Parathyroid adenoma (tissue), 2 donors: ENCODE results near the gene UBXN6.

Experiments
- H2AFZ ChIP-seq: fragments of 300-600 bp; sonication (generic); one replicate; pipeline ENCODE4 v1.7.0; 2017; ENCODE audit warnings: antibody characterized with exemption, mild to moderate bottlenecking
- H3K27ac ChIP-seq: fragments of 300-600 bp; sonication (generic); one replicate; pipeline ENCODE4 v1.7.0; 2017
- H3K27me3 ChIP-seq: fragments of 300-600 bp; sonication (generic); one replicate; pipeline ENCODE4 v1.7.0; 2017; ENCODE audit warnings: low read length; ENCODE audit not compliant: control insufficient read depth, insufficient read depth
- H3K36me3 ChIP-seq: fragments of 300-600 bp; sonication (generic); one replicate; pipeline ENCODE4 v1.7.0; 2017; ENCODE audit warnings: low read length; ENCODE audit not compliant: control insufficient read depth, insufficient read depth
- H3K4me1 ChIP-seq: fragments of 300-600 bp; sonication (generic); one replicate; pipeline ENCODE4 v1.7.0; 2017; ENCODE audit warnings: control low read depth
- H3K4me2 ChIP-seq: fragments of 300-600 bp; sonication (generic); one replicate; pipeline ENCODE4 v1.7.0; 2017; ENCODE audit warnings: low read length
- H3K4me3 ChIP-seq: fragments of 300-600 bp; sonication (generic); one replicate; pipeline ENCODE4 v1.7.0; 2017; ENCODE audit warnings: low read depth, low read length
- H3K79me2 ChIP-seq: fragments of 300-600 bp; sonication (generic); one replicate; pipeline ENCODE4 v1.7.0; 2017; ENCODE audit warnings: control low read depth
- H3K9ac ChIP-seq: fragments of 300-600 bp; sonication (generic); one replicate; pipeline ENCODE4 v1.7.0; 2017; ENCODE audit warnings: mild to moderate bottlenecking
- H3K9me3 ChIP-seq: fragments of 300-600 bp; sonication (generic); one replicate; pipeline ENCODE4 v1.7.0; 2017; ENCODE audit warnings: low read length; ENCODE audit not compliant: control insufficient read depth
- TF ChIP-seq, protein P1 (sequence below): fragments of 300-600 bp; sonication (generic); IDR thresholded peaks from one replicate; pipeline ENCODE4 v1.7.0; 2017; ENCODE audit warnings: antibody characterized with exemption, mild to moderate bottlenecking
- donor health status: primary hyperparathyroidism.

The UBXN6 gene

DNA sequence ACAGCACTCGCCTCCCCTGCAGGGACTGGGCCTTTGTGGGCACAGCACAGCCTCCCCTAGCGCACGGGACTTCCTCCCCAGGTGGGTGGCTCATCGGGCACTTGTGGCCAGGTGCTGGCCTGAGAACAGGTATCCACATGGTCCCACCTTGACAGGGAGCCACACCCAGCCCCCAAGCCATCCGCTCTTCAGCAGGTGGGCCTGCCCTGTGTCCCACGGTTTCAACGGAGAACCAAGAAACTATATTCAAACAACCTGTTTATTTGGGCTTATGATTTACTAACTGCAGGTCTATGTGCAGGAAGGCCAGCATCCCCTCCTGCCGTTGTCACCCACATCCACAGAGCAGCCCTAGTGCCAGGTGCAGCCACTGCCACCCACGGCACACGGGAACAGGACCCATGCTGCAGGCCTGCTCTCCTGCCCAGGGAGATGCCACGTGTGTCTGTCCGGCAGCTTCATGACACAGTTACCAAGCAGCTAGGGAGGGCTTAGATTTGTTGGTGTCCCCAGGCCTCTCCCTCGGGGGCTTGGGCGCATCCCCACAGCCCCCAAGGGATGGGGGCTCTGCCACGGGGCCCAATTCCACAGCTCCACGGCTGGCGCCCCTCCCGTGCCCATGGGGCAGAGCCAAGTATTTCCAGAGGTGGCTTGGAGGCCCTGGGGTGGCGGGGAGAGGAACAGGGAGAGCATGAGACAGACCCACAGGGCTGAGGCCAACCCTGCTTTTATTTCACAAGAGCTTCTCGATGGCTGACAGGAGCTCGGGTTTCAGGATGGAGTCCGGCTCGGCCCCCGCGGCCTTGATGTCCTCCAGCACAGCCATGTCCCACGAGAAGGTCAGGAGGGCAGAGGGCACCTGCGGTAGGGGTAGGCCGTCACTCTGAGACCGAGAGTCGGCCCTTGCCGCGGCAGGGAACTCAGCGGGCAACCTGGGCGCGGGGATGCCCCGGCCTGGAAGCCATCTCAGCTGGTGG, 12.5 kb downstream of the UBXN6 start:
- Histone ChIP-seq H3K36me3 (no peaks in the 10 kb centered on the region), H2AFZ (no peak overlapping the region), H3K9ac (no peak overlapping the region), H3K4me1 (no peaks in the 10 kb centered on the region), H3K9me3 (no peaks in the 10 kb centered on the region), H3K27ac (no peak overlapping the region), H3K27me3 (no peaks in the 10 kb centered on the region), H3K79me2 (no peaks in the 10 kb centered on the region), H3K4me3 (no peak overlapping the region), H3K4me2 (no peak overlapping the region)
- TF ChIP-seq, protein P1, sequence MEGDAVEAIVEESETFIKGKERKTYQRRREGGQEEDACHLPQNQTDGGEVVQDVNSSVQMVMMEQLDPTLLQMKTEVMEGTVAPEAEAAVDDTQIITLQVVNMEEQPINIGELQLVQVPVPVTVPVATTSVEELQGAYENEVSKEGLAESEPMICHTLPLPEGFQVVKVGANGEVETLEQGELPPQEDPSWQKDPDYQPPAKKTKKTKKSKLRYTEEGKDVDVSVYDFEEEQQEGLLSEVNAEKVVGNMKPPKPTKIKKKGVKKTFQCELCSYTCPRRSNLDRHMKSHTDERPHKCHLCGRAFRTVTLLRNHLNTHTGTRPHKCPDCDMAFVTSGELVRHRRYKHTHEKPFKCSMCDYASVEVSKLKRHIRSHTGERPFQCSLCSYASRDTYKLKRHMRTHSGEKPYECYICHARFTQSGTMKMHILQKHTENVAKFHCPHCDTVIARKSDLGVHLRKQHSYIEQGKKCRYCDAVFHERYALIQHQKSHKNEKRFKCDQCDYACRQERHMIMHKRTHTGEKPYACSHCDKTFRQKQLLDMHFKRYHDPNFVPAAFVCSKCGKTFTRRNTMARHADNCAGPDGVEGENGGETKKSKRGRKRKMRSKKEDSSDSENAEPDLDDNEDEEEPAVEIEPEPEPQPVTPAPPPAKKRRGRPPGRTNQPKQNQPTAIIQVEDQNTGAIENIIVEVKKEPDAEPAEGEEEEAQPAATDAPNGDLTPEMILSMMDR = no peak

DNA sequence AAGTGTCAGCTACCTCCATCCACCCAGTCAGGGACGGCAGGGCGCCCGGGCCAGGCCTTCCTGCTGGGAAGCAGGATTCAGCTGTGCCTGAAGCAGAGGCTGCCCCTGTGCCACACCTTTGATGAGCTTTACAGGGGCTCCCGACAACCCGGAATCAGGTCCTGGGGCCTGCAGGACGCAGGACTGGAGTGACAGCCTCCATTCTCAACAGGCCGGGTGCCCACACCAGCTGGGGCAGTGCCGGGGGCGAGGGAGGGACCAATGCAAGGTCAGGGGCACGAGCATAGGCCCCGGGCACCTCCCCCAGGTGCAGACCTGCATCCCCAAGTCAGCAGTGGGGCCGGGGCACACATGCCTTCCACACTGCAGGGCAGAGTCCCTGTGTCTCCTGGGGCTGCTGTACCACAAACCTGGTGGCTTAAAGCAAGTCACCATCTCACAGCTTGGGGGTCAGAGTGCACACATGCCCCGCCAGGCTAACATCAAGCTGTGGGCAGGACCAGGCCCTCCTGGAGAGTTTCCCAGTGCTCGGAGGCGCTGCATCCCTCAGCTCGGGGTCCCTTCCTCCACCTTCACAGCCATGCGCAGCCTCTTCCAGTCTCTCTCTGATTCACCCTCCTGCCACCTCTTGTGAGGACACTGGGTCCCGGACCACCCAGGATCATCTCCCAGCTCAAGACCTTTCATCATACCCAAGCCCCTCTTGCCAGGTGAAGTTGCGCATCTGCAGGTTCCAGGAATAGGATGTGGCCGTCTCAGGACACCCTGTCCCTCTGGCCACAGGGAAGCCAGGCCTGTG, 13.4 kb downstream of the UBXN6 start:
- Histone ChIP-seq H3K36me3 (no peaks in the 10 kb centered on the region), H3K4me2 (no peak overlapping the region)
- TF ChIP-seq, protein P1 = no peak

DNA sequence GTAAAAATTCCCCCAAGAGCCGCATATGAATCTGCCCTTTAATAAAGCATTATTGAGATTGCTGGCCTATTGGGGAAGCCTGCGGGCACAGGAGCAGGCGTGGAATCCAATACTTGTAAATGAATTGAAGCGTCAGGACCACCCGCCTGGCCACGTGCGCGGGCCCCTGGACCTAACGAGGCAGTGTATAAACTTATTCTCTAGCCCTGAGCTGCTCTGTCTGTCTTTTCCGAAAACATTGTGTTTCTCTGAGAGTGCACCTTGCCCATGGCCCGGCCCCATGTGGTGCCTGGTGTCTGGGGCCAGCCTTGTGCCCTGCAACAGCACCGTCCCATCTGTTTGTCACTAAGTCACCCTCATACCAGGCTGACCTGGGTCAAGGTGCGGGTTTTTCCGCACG, 14.4 kb downstream of the UBXN6 start:
- Histone ChIP-seq H2AFZ (no peak overlapping the region), H3K4me1 (no peaks in the 10 kb centered on the region), H3K9me3 (no peaks in the 10 kb centered on the region), H3K9ac (no peak overlapping the region), H3K79me2 (no peaks in the 10 kb centered on the region), H3K4me3 (no peak overlapping the region), H3K27ac (no peak overlapping the region), H3K36me3 (no peaks in the 10 kb centered on the region), H3K4me2 (no peak overlapping the region), H3K27me3 (no peaks in the 10 kb centered on the region)
- TF ChIP-seq, protein P1 = no peak

More for the DNA sequence above, 13.4 kb downstream of the UBXN6 start:
- no peaks in the 10 kb centered on the region for H3K79me2 ChIP-seq
- no peaks in the 10 kb centered on the region for H3K4me1 ChIP-seq
- H3K27ac ChIP-seq = no peak overlapping the region
- H3K27me3 ChIP-seq = no peaks in the 10 kb centered on the region
- no peak overlapping the region for H2AFZ ChIP-seq
- no peak overlapping the region for H3K9ac ChIP-seq
- H3K4me3 ChIP-seq = no peak overlapping the region
- no peaks in the 10 kb centered on the region for H3K9me3 ChIP-seq

DNA sequence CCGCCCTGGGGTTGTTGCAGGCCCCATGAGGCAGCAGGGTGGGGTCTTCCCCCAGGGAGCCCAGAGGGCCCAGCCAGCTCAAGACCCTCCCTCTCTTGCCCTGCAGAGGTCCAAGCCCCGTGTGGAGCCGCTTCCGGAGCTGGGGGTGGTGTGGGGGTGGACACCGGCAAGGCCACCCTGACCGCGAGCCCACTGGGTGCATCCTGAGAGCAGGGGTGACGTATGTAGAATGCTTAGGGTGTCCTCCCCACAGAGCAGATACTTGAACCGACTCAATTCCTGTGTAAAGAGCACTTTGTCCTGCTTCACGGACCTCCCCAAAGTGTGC, 14.8 kb downstream of the UBXN6 start:
- TF ChIP-seq, protein P1 = no peak
- no peak overlapping the region for H3K27ac ChIP-seq

More for the DNA sequence above, 14.8 kb downstream of the UBXN6 start:
- H3K79me2 ChIP-seq = no peaks in the 10 kb centered on the region
- H3K36me3 ChIP-seq = no peaks in the 10 kb centered on the region
- H2AFZ ChIP-seq = no peak overlapping the region
- H3K9ac ChIP-seq = no peak overlapping the region
- H3K4me3 ChIP-seq = no peak overlapping the region
- H3K27me3 ChIP-seq = no peaks in the 10 kb centered on the region
- no peak overlapping the region for H3K4me2 ChIP-seq
- no peaks in the 10 kb centered on the region for H3K4me1 ChIP-seq
- no peaks in the 10 kb centered on the region for H3K9me3 ChIP-seq
